Prostate gland (tissue), 2 donors: ENCODE results near the gene ADIG. TPM values are rescaled to one million over a fixed set of nuclear protein-coding genes. Genes with fewer than 3 reads are reported as not detected.

Experiments used
- DNase-seq: peaks from one replicate; pipeline ENCODE4 v3.0.0-alpha.2; 2019; ENCODE audit warnings: low spot score
- H3K27ac ChIP-seq, 2 donors: fragments of 200-600 bp; sonication (generic); 2 replicates each; pipeline ENCODE4 v1.5.1; 2017 to 2019
- H3K27me3 ChIP-seq: fragments of 200-600 bp; sonication (generic); replicated peaks from 2 replicates; pipeline ENCODE4 v1.5.1; 2019; ENCODE audit not compliant: insufficient read depth
- H3K36me3 ChIP-seq, 2 donors: fragments of 200-600 bp; sonication (generic); 1 replicate in 1 of 2; 2 replicates in 1 of 2; pipeline versions ENCODE4 v1.5.1 to v1.8.1; 2017 to 2019
- H3K4me1 ChIP-seq: fragments of 200-600 bp; sonication (generic); replicated peaks from 2 replicates; pipeline ENCODE4 v1.5.1; 2019
- H3K4me3 ChIP-seq, 2 donors: fragments of 200-600 bp; sonication (generic); 2 replicates each; pipeline ENCODE4 v1.5.1; 2017 to 2019
- H3K9me3 ChIP-seq: fragments of 200-600 bp; sonication (generic); 2 replicates; pipeline ENCODE4 v1.5.1; 2017
- POLR2A ChIP-seq: fragments of 450-650 bp; IDR thresholded peaks from one replicate; pipeline ENCODE4 v1.6.1; 2016; ENCODE audit warnings: antibody characterized with exemption, mild to moderate bottlenecking
- POLR2AphosphoS5 ChIP-seq: sonication (generic); formaldehyde crosslinking; IDR thresholded peaks from one replicate; pipeline ENCODE4 v1.6.1; 2017; ENCODE audit warnings: antibody characterized with exemption
- WGBS: methylation state at CpG from one replicate; pipeline ENCODE4 v1.1.5; 2018; 5-methylcytosine and 5-hydroxymethylcytosine counted together
- intact Hi-C: fragments of 100-400 bp; cut with DNase I; formaldehyde crosslinking; loops from one replicate; pipeline ENCODE4 v1.14.2; 2022
- total RNA-seq, 2 donors: library from RNA; depleted of rRNA; stranded (reverse); fragments of >200 nt; gene quantifications; one replicate each; pipeline ENCODE4 v1.1.0, GENCODE V29; 2016
- TF ChIP-seq, protein P1 (sequence below), 4 experiments: fragments of 200-600 bp in 2 of 4; fragments of 450-650 bp in 2 of 4; sonication (generic) in 2 of 4; IDR thresholded peaks; 1 replicate in 3 of 4; 2 replicates in 1 of 4; pipeline ENCODE4 v1.5.1; 2016 to 2019; ENCODE audit warnings: antibody characterized with exemption in 4 of 4, mild to moderate bottlenecking in 2 of 4, moderate library complexity in 2 of 4

The ADIG gene
- total RNA-seq, result not detected

DNA sequence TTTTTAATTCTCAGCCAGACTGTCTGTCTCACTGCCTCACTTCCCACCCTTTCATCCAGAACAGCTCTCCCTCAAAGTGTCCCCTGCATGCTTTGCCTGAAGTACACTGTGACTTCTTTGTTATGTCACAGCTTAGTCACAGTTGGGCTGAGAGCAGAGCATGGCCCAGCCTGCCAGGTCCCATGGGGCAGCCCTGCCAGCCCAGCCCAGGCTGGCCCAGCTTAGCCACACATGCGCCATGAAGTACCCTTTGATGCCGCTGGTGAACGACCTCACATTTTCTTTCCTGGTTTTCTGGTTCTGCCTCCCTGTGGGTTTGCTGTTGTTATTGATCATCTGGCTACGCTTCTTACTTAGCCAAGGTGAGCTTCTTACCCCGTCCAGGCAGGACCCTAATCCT lies at the start of gene ADIG:
Gene ADIG (plus strand): TSS at position 185 of the 400 bp plus-strand sequence. CDS start 54 bp downstream, at position 239.
- DNase-seq, result no peak
- H3K27me3 ChIP-seq, result no peaks in the 10 kb centered on the region
- H3K9me3 ChIP-seq, result no peaks in the 10 kb centered on the region
- intact Hi-C loops, result no loop called here
- no peak within 1 kb of the TSS for H3K4me3 ChIP-seq
- no peaks in the 10 kb centered on the region for H3K4me1 ChIP-seq
- no peaks in the 10 kb centered on the region for H3K36me3 ChIP-seq
- WGBS, result 47% methylated on average over 5 of the region's 5 CpGs
- TF ChIP-seq POLR2AphosphoS5, result no peak
- no peak within 1 kb of the TSS for H3K27ac ChIP-seq

DNA sequence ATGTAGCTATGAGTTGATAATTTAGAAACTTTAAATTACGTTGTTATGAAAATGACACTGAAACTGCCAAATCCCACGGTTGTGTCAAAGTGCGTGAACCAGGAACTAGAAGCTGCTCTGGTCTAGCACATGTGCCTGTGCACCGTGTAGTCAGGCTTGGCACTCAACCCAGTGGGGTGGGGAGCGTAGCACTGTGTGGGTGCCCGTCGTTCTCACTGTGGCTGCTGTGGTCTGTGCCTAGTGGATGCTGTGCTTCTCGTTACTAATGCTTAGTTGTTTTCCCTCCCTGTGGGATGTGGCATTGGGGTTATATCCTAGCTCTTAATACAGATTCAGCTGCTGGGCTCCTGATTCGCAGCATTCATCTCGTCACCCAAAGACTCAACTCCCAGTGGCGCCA lies 46.2 kb upstream of the ADIG start:
- no peaks in the 10 kb centered on the region for H3K9me3 ChIP-seq
- no peak overlapping the region for H3K27ac ChIP-seq
- intact Hi-C loops, result no loop called here
- no peaks in the 10 kb centered on the region for H3K36me3 ChIP-seq
- H3K4me3 ChIP-seq, result no peak overlapping the region
- DNase-seq, result no peak
- WGBS, result 92% methylated on average over 11 of the region's 11 CpGs
- no peaks in the 10 kb centered on the region for H3K27me3 ChIP-seq
- no peaks in the 10 kb centered on the region for H3K4me1 ChIP-seq
- TF ChIP-seq POLR2AphosphoS5 (no peak), POLR2A (no peak)
- TF ChIP-seq, protein P1, sequence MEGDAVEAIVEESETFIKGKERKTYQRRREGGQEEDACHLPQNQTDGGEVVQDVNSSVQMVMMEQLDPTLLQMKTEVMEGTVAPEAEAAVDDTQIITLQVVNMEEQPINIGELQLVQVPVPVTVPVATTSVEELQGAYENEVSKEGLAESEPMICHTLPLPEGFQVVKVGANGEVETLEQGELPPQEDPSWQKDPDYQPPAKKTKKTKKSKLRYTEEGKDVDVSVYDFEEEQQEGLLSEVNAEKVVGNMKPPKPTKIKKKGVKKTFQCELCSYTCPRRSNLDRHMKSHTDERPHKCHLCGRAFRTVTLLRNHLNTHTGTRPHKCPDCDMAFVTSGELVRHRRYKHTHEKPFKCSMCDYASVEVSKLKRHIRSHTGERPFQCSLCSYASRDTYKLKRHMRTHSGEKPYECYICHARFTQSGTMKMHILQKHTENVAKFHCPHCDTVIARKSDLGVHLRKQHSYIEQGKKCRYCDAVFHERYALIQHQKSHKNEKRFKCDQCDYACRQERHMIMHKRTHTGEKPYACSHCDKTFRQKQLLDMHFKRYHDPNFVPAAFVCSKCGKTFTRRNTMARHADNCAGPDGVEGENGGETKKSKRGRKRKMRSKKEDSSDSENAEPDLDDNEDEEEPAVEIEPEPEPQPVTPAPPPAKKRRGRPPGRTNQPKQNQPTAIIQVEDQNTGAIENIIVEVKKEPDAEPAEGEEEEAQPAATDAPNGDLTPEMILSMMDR (IDR thresholded peaks at IDR 0.05), result no peak

DNA sequence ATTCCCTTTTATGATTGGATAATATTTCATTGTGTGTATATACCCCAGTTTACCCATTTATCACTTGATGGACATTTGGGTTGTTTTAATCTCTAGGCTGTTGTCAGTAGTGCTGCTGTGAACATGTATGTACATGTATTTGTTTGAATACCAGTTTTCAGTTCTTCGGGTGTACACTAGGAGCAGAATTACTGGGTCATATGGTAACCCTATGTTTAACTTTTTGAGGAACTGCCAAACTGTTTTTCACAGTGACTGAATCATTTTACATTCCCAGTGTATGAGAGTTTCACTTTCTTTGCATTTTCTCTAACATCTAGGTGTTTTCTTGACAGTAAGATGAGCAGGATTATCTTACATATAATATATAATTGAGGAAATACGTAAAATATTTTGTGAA lies 44.7 kb upstream of the ADIG start:
- H3K36me3 ChIP-seq, result no peaks in the 10 kb centered on the region
- TF ChIP-seq, protein P1 (IDR thresholded peaks at IDR 0.05), result no peak
- TF ChIP-seq POLR2AphosphoS5, result no peak
- no peak for TF ChIP-seq POLR2A
- no peaks in the 10 kb centered on the region for H3K4me1 ChIP-seq
- no peaks in the 10 kb centered on the region for H3K27me3 ChIP-seq
- H3K9me3 ChIP-seq, result no peaks in the 10 kb centered on the region
- intact Hi-C loops, result no loop called here
- H3K4me3 ChIP-seq, result no peak overlapping the region
- 67% methylated on average over 2 of the region's 2 CpGs for WGBS
- no peak for DNase-seq
- no peak overlapping the region for H3K27ac ChIP-seq

DNA sequence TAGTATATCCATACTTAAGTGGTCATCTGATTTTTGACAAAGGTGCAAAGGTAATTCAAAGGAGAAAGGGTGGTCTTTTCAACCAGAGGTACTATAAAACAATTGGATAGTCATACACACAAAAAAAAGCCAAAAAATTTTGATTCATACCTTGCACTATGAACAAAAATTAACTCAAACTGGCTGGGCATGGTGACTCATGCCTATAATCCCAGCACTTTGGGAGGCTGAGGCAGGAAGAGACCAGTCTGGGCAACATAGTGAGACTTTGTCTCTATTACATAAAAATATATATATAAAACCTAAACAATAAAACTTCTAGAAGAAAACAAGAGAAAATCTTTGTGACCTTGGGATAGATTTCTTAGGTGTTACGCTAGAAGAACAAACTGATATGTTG lies 43.8 kb upstream of the ADIG start:
- no peak for DNase-seq
- TF ChIP-seq, protein P1 (IDR thresholded peaks at IDR 0.05), result no peak
- TF ChIP-seq POLR2A (no peak), POLR2AphosphoS5 (no peak)
- Histone ChIP-seq H3K27me3 (no peaks in the 10 kb centered on the region), H3K36me3 (no peaks in the 10 kb centered on the region), H3K9me3 (no peaks in the 10 kb centered on the region), H3K4me1 (no peaks in the 10 kb centered on the region), H3K4me3 (no peak overlapping the region), H3K27ac (no peak overlapping the region)
- intact Hi-C loops, result no loop called here
- WGBS, result 81% methylated on average over 1 of the region's 1 CpG

DNA sequence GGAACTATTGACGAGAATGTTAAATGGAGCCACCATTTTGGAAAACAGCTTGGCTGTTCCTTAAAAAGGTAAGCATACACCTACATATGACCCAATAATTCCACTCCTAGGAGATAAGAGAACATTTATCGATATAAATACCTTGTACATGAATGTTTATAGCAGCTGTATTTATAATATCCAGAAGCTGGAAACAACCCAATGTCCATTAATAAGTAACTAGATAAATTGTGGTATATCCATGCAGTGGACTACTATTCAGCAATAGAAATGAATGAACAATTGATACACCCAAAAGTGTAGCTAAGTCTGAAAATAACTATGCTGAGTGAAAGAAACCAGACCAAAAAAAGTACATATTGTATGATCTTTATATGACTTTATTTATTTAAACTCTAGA lies 42.2 kb upstream of the ADIG start:
- no peak for DNase-seq
- Histone ChIP-seq H3K36me3 (no peaks in the 10 kb centered on the region), H3K9me3 (no peaks in the 10 kb centered on the region), H3K4me3 (no peak overlapping the region), H3K4me1 (no peaks in the 10 kb centered on the region), H3K27me3 (no peaks in the 10 kb centered on the region), H3K27ac (no peak overlapping the region)
- TF ChIP-seq POLR2A, result no peak
- TF ChIP-seq, protein P1 (IDR thresholded peaks at IDR 0.05), result no peak
- intact Hi-C loops, result no loop called here
- 93% methylated on average over 2 of the region's 2 CpGs for WGBS
